BLaER1 (cell line): Measurements from ENCODE around the gene ACAP2.
"Not testable (repeated sequence)": the region's sequence is repeated elsewhere in the genome, so short reads cannot be mapped to it uniquely, and the experiment has no call there.

Source experiments
- H3K27ac ChIP-seq: shearing (Covaris generic); formaldehyde crosslinking; 2 replicates; pipeline ENCODE4 v1.8.1; 2022
- H3K27me3 ChIP-seq: shearing (Covaris generic); formaldehyde crosslinking; 2 replicates; pipeline ENCODE4 v1.8.1; 2022
- H3K36me3 ChIP-seq: shearing (Covaris generic); formaldehyde crosslinking; 2 replicates; pipeline ENCODE4 v1.8.1; 2022
- H3K4me1 ChIP-seq: shearing (Covaris generic); formaldehyde crosslinking; 2 replicates; pipeline ENCODE4 v1.8.1; 2022
- H3K4me2 ChIP-seq: shearing (Covaris generic); formaldehyde crosslinking; 2 replicates; pipeline ENCODE4 v1.8.1; 2022
- H3K4me3 ChIP-seq: shearing (Covaris generic); formaldehyde crosslinking; 2 replicates; pipeline ENCODE4 v1.8.1; 2022
- H3K9ac ChIP-seq: shearing (Covaris generic); formaldehyde crosslinking; 2 replicates; pipeline ENCODE4 v1.8.1; 2022
- H3K9me3 ChIP-seq: shearing (Covaris generic); formaldehyde crosslinking; 2 replicates; pipeline ENCODE4 v1.8.1; 2022
- H4K20me1 ChIP-seq: shearing (Covaris generic); formaldehyde crosslinking; 2 replicates; pipeline ENCODE4 v1.8.1; 2022
- Cebpa-rat ChIP-seq: shearing (Covaris generic); IDR thresholded peaks from 2 replicates; pipeline ENCODE4 v1.8.1; 2022

ACAP2 gene

DNA sequence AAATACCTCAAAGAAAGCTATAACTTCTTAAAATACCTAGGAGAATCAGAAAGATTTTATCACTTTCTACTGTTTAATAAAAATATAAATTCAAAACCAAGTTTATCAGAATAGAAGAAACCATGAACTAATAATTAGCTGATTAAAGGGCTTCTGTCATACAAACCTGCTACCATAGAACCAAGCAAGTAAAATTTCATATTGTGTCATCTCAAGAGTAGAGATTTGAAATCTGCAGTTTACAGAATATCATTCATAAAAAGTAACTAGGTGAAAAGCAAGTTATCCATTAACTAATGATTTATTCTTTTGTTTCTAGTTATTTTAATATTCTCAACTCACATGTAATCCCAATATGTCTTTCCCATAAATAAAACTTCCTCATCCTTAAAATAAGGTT lies 135.1 kb downstream of the ACAP2 start:
- no peak for TF ChIP-seq Cebpa-rat
- Histone ChIP-seq H3K9me3 (no peaks in the 10 kb centered on the region), H3K27ac (no peak overlapping the region), H3K27me3 (no peaks in the 10 kb centered on the region), H4K20me1 (no peaks in the 10 kb centered on the region), H3K4me3 (no peak overlapping the region), H3K9ac (no peak overlapping the region), H3K4me1 (no peaks in the 10 kb centered on the region), H3K36me3 (peaks cover 38% of the 10 kb centered on the region), H3K4me2 (no peak overlapping the region)

DNA sequence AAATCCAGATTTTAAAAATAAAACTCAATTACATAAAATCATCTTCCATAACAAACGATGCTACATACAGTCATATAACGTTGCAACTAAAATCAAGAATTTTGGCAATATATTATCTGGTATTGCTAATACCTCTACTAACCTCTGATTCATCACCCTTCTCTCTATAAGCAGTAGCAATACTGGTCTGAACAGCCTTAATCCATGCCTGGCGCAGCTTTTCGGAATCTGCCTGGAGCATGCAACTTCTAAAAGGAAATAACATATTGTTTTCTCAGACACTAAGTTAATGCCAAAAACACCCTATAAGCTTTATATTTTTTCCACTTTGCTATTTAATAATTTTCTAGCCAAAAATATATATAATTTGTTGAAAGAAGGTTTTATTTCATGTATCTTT lies 136.5 kb downstream of the ACAP2 start:
- Histone ChIP-seq H3K36me3 (peaks cover 44% of the 10 kb centered on the region), H3K27ac (no peak overlapping the region), H4K20me1 (no peaks in the 10 kb centered on the region), H3K9me3 (no peaks in the 10 kb centered on the region), H3K9ac (no peak overlapping the region), H3K4me1 (no peaks in the 10 kb centered on the region), H3K4me2 (no peak overlapping the region), H3K27me3 (no peaks in the 10 kb centered on the region), H3K4me3 (no peak overlapping the region)
- TF ChIP-seq Cebpa-rat: no peak

DNA sequence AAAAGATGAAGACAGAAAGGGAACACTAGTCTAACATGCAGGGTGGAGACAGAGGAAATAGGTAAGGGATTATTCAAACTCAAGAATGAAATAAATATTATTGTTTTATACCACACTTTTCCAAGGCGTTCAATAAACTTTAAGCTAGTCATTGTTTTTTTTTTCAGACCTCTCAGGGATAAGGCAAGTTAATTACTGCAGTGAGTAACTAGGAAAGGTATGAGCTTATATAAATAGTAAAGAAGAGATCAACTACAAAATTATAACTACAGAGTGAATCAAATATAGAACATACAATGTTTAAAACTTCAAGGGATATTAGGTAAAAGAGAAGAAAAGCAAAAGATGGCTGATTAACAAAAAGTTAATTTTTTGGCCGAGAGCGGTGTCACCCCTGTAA lies 140.4 kb downstream of the ACAP2 start:
- H4K20me1 ChIP-seq: no peaks in the 10 kb centered on the region
- no peaks in the 10 kb centered on the region for H3K27me3 ChIP-seq
- no peaks in the 10 kb centered on the region for H3K4me1 ChIP-seq
- peaks cover 78% of the 10 kb centered on the region for H3K36me3 ChIP-seq
- H3K4me3 ChIP-seq: no peak overlapping the region
- no peak overlapping the region for H3K9ac ChIP-seq
- H3K4me2 ChIP-seq: no peak overlapping the region
- H3K9me3 ChIP-seq: no peaks in the 10 kb centered on the region
- no peak for TF ChIP-seq Cebpa-rat
- H3K27ac ChIP-seq: no peak overlapping the region

DNA sequence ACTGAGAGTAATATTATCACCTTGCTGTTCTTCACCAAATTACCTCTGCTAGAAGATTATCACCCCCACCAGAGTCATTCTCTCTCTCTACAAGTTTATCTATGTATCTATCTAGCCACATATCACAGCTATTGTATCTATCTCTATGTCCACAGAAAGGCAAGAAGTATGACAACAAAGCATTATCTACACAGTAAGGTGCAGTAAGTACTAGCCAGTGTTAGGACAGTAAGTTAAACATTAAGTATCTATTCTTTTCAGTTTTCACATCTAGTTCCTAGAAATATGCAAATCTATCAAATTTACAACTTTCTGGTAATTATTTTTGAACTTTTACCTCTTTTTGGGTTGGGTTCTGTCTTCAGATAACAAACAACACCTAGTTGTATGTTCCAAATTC lies 145.4 kb downstream of the ACAP2 start:
- no peak overlapping the region for H3K27ac ChIP-seq
- no peaks in the 10 kb centered on the region for H4K20me1 ChIP-seq
- no peak overlapping the region for H3K4me2 ChIP-seq

DNA sequence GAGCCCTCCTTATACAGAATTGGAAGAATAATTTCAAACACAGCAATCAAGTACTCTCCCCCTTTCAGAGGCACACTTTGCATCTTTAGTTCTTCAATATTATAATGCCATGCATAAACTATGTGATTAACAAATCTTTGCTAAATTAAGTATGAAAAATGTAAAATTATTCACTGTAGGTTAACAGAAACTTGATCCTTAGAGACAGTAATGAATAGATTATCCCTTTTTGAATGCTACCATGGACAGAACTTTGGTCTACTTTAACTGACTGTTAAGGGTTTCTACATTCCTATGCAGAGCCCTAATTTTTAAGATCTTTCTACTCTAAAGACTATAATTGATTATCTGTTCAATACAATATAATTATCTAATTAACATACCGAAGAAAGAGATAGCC lies 146.2 kb downstream of the ACAP2 start:
- H4K20me1 ChIP-seq: no peaks in the 10 kb centered on the region
- no peak overlapping the region for H3K9ac ChIP-seq
- H3K4me1 ChIP-seq: peaks cover 10% of the 10 kb centered on the region
- H3K9me3 ChIP-seq: no peaks in the 10 kb centered on the region
- no peaks in the 10 kb centered on the region for H3K27me3 ChIP-seq
- H3K27ac ChIP-seq: no peak overlapping the region
- H3K4me3 ChIP-seq: no peak overlapping the region
- peaks cover 80% of the 10 kb centered on the region for H3K36me3 ChIP-seq
- H3K4me2 ChIP-seq: no peak overlapping the region
- TF ChIP-seq Cebpa-rat: no peak

More for the DNA sequence above, 145.4 kb downstream of the ACAP2 start:
- H3K9ac ChIP-seq: no peak overlapping the region
- H3K4me1 ChIP-seq: peaks cover 2% of the 10 kb centered on the region
- H3K27me3 ChIP-seq: no peaks in the 10 kb centered on the region
- no peak overlapping the region for H3K4me3 ChIP-seq
- no peak for TF ChIP-seq Cebpa-rat
- H3K36me3 ChIP-seq: peaks cover 82% of the 10 kb centered on the region
- no peaks in the 10 kb centered on the region for H3K9me3 ChIP-seq

DNA sequence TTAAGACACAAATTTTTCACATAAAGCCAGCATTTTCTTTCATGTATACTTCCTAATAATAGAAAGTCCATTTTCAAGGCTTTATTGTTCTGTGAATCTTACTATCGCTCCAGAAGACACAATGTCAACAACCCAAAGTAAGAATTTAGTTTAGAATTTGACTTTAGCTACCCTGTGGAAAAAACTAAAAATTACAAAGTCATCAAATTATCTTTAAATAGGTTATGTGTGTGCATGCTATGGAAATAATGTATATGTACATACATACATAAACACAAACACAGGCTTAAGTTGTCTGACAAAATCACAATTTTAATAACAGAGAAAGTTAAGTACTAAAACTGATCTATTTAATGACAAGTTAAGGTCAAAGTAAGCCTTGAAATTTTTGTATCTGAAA lies 151.7 kb downstream of the ACAP2 start:
- Histone ChIP-seq H3K9me3 (no peaks in the 10 kb centered on the region), H4K20me1 (no peaks in the 10 kb centered on the region), H3K36me3 (peaks cover 85% of the 10 kb centered on the region), H3K4me2 (no peak overlapping the region), H3K4me3 (no peak overlapping the region), H3K4me1 (peaks cover 12% of the 10 kb centered on the region), H3K9ac (no peak overlapping the region), H3K27me3 (no peaks in the 10 kb centered on the region), H3K27ac (no peak overlapping the region)
- TF ChIP-seq Cebpa-rat: no peak

DNA sequence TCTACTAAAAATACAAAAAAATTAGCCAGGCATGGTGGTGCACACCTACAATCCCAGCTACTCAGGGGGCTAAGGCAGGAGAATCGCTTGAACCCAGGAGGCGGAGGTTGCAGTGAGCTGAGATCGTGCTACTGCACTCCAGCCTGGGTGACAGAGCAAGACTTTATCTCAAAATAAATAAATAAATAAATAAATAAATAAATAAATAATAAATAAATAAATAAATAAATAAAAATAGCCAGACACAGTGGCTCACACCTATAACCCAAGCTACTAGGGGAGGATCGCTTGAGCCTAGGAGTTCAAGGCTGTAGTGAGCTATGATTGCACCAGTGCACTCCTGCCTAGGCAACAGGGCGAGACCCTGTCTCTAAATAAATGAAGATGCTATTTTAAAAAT lies 152.2 kb downstream of the ACAP2 start:
- not testable (repeated sequence) for H3K27me3 ChIP-seq, H4K20me1 ChIP-seq, H3K9ac ChIP-seq, H3K27ac ChIP-seq, H3K4me2 ChIP-seq, H3K4me3 ChIP-seq, H3K9me3 ChIP-seq
- Histone ChIP-seq H3K4me1 (peaks cover 12% of the 10 kb centered on the region), H3K36me3 (peaks cover 88% of the 10 kb centered on the region)

DNA sequence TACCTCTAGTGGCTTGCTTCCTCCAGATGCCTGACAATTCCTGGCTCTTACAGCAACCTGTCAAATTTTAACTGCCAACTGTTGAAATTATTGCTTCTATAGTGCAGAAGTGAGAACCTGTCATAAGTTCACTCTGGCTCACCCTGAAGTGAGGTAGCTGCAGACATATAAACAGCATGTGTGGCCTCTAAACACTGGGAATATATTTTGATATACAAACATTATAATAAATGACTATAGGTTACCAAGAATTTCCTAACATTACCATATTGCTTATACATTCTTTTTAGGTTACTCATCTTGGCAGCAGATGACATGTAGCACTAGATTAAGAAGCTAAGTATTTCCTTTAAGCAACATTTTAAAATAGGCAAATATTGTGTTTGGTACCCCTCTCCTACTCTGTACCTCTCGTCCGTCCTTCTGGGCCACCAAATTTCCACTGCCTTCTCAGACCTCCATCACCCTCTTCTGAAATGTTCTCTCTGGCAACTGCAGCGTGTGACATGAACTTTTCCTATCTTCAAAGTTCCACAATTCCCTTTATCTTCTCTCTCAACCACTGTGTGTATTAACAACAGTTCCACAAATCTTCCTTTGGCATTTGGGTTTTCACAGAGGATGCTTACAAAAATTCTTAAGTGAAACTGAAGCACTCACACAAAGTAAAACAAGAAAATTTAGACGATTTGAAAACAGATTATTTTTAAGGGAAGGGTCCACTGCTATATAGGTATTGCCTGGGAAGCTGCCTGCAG lies 156.5 kb downstream of the ACAP2 start:
- Histone ChIP-seq H3K4me3 (no peak overlapping the region), H3K4me2 (no peak overlapping the region), H3K4me1 (no peaks in the 10 kb centered on the region), H3K27ac (no peak overlapping the region), H3K36me3 (peaks cover 79% of the 10 kb centered on the region), H3K27me3 (no peaks in the 10 kb centered on the region), H4K20me1 (no peaks in the 10 kb centered on the region), H3K9me3 (no peaks in the 10 kb centered on the region), H3K9ac (no peak overlapping the region)
- no peak for TF ChIP-seq Cebpa-rat

DNA sequence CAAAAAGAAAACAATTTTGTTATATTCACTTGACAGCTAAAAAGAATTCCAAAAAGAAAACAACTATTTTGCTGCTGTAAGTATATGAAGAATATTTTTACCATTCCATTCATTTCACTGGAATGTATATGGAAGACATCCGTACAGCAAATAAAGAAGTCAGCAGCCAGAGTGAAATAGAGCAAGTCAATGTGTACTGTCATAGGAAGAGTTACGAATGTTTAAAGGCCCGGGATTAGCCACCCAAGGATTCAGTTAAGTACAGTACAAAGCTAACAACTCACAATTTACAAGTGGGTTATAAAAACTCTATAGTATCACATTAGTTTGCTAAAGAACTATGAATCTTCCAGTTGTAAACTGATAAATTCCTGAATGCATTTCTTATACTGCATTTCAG lies 157.4 kb downstream of the ACAP2 start:
- Histone ChIP-seq H3K36me3 (peaks cover 73% of the 10 kb centered on the region), H3K4me3 (no peak overlapping the region), H4K20me1 (no peaks in the 10 kb centered on the region), H3K27me3 (no peaks in the 10 kb centered on the region), H3K9me3 (no peaks in the 10 kb centered on the region), H3K9ac (no peak overlapping the region), H3K27ac (no peak overlapping the region), H3K4me2 (no peak overlapping the region), H3K4me1 (no peaks in the 10 kb centered on the region)
- TF ChIP-seq Cebpa-rat: no peak

DNA sequence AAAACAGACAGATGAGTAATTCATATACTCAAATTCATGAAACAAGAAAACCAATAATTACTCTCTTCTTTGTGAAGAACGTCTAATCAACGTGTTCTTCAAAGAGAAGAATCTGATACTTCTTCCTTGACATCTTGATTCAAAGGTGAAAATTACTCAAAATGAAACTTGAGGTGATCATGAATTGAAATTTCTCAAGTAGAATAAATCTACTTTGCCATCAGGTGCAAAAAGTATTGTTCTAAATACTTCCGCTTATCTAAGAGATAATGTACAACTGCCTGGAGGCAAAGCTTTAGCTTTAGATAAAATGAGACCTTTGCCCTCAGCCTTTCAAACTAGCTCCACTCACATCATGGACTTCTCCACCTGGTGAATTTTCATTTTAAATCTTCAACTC lies 158.0 kb downstream of the ACAP2 start:
- peaks cover 68% of the 10 kb centered on the region for H3K36me3 ChIP-seq
- H4K20me1 ChIP-seq: no peaks in the 10 kb centered on the region
- no peaks in the 10 kb centered on the region for H3K4me1 ChIP-seq
- TF ChIP-seq Cebpa-rat: no peak
- no peak overlapping the region for H3K9ac ChIP-seq
- no peaks in the 10 kb centered on the region for H3K9me3 ChIP-seq
- H3K4me3 ChIP-seq: no peak overlapping the region
- H3K4me2 ChIP-seq: no peak overlapping the region
- H3K27ac ChIP-seq: no peak overlapping the region
- H3K27me3 ChIP-seq: no peaks in the 10 kb centered on the region

DNA sequence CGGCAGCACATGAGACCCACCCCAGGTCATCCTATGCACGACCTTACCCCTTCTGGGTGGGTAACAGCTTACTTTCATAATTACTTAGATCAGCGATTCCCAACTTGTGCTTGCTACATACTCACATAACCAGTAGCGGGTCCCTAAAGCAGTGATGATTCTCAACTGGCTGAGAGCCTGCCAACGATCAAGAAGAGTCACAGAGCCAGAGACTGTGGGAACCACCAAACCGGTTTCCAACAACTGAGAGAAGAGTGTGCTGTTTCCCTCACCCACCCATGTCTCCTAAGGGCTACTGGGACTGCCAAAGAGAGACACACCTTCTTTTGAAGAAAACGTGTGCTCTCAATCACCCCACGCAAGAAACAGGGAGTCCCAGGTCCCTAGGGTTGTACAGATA lies 159.9 kb downstream of the ACAP2 start:
- no peak overlapping the region for H3K27ac ChIP-seq
- no peak overlapping the region for H3K9ac ChIP-seq
- H3K36me3 ChIP-seq: peaks cover 56% of the 10 kb centered on the region
- no peaks in the 10 kb centered on the region for H4K20me1 ChIP-seq
- no peaks in the 10 kb centered on the region for H3K9me3 ChIP-seq
- H3K4me3 ChIP-seq: no peak overlapping the region
- H3K4me1 ChIP-seq: no peaks in the 10 kb centered on the region
- no peaks in the 10 kb centered on the region for H3K27me3 ChIP-seq
- H3K4me2 ChIP-seq: no peak overlapping the region
- TF ChIP-seq Cebpa-rat: no peak
